ENCODE measurements around the gene CA5A.
A peak's percentile ranks its signal among the peaks of the same experiment; 100 is the strongest.
"Not testable (repeated sequence)": the region's sequence is repeated elsewhere in the genome, so short reads cannot be mapped to it uniquely, and the experiment has no call there.

Gene CA5A

GRCh38 chr16:87946596-87947347, 10.4 kb upstream of the CA5A start:
- no peak for DNase-seq

DNA sequence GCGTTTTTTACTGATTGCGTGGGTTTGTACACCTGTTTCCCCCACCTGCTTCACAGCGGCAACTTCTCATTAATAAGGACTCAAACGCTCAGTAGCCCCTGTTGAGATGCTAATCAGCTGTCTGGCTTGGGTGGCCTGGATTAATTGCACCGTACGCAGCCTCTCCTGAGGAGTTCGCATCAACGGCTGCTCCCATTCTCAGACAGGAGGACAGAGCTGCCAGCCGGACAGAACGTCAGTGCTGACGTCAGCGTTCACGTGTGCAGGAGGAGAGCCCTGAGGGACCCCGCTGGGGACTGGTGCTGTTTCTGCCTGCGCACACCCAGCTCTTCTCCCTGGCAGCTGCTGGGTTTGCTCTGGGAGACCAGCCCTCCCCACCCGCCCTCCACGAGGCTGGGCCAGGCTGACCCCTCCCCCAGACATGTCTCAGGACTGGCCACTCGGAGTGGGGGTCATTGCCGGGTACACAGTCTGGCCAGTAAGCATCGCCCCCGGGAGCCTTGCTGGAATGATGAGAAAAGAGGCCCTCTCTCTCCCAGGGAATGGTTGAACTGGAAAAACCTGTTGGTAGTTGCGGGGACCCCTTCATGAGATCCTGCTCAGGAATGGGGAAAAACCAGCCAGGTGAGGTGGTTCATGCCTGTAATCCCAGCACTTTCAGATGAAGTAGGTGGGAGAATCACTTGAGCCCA, 9.2 kb upstream of the CA5A start:
- DNase-seq: peak; percentile 77

- no peak for DNase-seq
These were observed 6.4 kb upstream of the CA5A start for GRCh38 chr16:87942680-87943079.

DNA sequence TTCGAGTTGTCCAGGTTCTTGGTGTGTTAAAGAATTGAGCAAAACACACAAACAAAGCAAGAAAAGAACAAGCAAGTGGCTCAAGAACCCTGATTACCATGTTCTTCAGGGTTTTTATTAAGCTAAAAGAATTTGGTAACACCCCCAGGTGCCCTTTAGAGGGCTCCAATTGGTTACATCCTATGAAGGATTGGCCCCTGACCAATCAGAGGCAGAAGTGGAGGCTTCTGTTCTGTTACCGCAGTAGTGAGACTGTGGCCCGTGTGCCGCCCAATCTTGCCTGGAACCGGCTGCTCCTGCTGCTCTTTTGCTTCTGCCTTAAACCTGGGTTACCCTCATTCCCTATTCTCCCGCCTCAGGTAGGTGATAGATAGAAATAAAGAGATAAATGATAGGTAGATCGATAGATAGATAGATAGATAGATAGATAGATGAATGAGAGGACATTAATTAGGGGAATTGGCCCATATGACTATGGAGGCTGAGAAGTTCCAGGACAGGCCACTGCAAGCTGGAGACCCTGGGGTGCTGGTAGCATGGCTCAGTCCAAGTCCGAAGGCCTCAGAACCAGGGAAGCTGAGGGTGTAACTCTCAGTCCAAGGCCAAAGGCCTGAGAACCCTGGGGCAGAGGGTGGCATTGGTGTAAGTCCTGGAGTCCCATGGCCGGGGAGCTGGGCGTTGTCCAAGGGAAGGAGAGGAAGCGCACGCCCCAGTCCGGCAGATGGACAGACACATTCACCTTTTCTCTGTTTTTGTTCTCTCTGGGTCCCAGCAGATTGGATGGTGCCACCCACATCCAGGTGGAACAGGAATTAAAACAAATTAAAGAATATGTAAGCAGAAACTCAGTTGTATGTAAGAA, 3.5 kb upstream of the CA5A start:
- DNase-seq: no peak

DNA sequence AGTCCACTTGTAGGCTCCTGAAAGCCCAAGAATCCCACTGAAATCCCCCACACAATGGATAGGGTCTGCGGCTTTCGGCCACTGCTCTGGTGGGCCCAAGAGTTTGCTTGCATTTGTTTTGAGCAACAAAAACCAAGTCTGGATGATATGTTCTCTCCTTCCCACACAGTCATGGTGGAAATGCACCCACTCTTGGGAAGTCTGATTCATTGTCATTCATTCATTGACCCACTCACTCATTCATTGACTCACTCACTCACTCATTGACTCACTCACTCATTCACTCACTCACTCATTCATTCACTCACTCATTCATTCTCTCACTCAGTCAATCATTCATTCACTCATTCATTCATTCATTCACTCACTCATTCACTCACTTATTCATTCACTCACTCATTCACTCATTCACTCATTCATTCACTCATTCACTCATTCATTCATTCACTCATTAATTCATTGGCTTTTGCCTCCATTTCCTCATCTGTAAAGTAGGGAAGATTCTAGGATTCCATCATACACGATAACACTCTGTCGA, 2.2 kb upstream of the CA5A start:
- no peak for DNase-seq

- not testable (repeated sequence) for DNase-seq
These were observed 858 bp upstream of the CA5A start for GRCh38 chr16:87937231-87937542.

GRCh38 chr16:87936016-87936374, 334 bp downstream of the CA5A start:
- DNase-seq: not testable (repeated sequence)

GRCh38 chr16:87934752-87935425, 1.4 kb downstream of the CA5A start:
- not testable (repeated sequence) for DNase-seq

- DNase-seq: no peak
These were observed 3.2 kb downstream of the CA5A start for GRCh38 chr16:87933140-87933495.

DNA sequence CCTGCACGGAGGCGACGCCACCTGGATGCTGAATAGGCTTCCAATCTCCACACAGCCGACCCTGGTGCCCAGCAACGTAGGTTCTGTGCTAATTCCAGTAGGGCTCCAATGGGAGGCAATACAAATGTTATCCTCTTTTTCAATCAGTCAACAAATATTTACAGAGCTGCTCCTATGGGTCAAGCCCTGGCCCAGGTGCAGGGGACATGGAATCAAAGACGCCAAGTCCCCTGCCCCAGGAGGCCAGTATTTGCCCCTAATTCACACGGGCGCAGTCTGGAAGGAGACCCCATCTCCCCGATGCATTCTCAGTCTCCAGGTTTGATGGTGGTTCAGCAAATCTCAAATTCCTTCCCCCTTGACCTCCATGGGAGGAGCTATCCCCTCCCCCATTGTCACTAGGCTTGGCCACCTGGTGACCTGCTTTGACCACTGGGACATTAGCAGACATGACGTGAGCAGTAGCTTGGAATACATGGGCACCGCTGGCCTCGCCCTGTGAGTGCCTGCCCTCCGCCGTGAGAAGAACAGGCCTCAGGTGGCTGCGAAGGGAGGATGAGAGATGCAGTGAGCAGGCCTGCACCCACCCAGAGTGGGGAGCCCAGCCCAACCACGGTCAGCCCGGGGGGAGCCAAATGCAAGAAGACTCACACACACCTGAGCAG, 3.7 kb downstream of the CA5A start:
- not testable (repeated sequence) for DNase-seq

DNA sequence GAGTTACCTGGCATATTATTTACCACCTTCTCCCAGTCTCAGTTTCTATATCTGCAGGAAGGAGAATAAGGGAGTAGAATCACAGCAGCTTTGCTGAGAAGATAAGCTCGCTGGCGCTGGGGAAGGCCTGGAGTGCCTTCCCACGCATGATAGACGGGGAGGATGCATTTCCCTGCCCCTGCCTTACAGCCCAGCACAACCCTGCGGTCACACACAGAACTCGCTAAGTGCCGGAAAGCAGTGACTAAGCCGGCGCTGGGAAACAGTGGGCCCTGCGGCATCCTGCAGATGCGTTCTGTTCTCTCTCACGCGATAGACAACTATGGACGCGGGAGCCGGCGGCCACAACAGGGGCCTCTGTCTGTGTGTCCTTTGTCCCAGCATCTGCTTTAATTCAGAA, 4.8 kb downstream of the CA5A start:
- no peak for DNase-seq

- DNase-seq: no peak
These were observed 5.9 kb downstream of the CA5A start for GRCh38 chr16:87930456-87930855.

GRCh38 chr16:87929986-87930385, 6.3 kb downstream of the CA5A start:
- no peak for DNase-seq

DNA sequence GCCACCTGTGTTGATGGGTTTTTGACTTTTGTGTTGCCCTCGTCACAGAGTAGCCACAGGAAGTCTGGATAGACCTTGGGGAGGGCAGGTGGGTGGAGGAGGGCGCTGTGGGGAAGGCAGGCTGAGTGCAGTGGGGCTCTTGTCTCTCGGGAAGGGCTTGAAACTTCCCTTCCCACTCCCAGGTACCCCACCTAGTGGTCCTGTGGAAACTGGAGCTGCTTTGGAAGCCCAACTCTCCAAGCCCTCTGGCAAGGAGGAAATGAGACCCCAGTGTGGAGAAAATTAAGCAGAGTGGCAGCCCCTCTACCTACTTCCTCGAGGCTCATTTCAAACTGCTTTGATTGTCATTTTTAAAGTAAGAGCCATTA, 9.2 kb downstream of the CA5A start:
- DNase-seq: no peak

- no peak for DNase-seq
These were observed 9.8 kb downstream of the CA5A start for GRCh38 chr16:87926246-87927194.

DNA sequence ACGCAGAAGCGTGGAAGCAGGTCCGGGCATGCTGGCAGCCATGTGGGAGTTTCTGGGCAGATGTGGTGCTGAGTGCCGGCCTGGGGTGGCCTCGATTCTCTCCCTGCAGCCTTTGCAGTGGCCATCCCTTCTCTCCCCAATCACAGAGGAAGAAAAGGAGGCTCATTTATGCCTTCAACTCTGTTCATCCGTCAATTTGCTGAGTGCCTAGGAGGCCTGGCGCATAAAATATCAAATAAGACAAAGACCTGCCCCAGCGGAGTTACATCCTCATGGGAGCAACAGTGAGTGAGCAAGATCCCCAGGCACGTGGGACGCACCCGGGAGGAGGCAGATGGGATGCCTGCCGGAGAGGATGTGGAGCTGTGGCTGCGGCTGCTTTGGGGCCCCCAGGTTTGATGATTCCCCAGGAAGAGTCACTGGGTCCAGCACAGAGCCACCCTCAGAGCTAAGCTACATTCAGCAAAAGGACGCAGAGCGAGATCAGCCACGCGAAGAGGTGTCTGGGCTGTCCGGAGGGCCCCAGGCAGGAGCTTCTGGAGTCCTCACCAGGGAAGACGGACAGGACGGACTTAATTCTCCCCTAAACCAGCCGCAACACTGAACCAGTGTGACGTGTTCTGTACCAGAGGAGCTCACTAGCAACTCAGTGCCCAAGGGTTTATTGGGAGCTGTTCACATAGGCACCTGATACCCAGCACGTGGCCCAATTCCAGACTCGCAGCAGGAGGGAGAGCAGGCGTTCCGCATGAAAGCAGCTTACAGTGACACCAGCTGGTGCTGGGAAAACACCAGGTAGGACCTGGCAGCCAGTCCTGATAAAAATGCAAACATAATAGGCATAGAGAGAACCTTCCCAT, 11.3 kb downstream of the CA5A start:
- DNase-seq: no peak

DNA sequence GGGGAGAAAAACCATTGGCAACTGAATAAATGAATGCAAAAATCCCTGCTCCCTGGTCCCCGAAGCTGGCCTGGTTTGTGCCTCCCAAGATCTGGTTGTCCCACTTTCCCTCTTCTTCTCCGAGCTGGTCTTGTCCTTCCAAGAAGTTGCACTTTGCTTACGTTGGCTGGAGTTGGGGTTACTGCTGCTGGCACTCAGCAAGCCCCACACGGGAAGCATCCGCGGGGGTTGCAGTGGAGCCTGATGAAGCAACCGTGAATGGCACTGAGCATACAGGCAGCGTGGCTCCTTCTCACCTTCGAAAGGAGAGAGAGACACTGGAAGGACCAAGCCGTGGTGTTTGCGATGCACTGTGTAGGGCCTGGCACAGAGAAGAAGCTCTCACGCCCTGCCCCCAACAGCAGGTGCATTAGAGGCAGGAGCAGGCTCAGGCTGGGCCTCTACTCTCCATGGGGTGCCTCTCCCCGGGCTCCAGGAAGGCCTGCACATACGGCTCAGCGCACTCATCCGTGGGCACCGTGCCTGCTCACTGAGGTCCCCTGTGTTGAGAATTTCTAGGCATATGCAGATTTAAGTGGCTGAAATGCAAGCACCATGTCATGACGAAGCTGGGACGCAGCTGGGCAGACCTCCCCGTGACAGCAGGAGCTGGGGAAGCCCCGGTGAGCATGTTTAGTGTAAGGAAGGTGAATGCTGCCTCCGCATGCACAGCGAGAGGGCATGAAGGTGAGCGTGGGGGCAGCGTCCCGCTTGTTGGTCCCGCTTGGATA, 12.1 kb downstream of the CA5A start:
- DNase-seq: no peak

DNA sequence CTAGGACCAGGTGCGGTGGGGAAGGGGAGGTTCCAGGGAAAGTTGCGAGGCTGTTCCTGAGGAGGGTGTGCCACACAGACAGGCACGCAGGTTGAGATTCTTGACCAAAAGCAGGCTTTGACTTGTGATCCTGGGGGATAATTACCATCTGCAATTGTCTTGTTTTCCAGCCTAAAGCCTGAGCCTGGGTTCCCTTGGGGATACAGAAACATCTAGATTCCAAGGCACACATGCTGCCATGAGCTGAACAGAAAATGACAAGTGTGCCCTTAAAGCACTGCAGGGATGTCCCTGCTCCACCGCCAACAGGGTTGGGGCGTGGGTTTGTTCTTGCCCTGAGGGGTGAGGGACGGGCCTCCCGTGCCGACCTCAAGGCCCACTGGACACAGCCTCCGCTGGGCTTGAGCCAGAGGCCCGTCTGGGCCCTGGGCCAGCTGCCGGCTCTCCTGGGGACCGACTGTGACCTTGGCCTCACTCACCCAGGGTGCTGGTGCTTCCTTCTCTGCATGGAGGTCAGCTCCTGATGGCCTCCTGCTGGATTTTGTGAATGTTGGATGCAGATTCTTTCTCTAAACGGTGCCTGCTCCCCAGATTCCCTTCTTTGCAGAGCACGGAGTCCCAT, 14.0 kb downstream of the CA5A start:
- DNase-seq: no peak

- no peak for DNase-seq
These were observed 15.0 kb downstream of the CA5A start for GRCh38 chr16:87921236-87921773.

Data from NCI-H2227 treated with DMSO at 0.1 percent for 48 hours (cell line).